Mesenchymal stem cell (in vitro differentiated cells and primary cell): ENCODE measurements around the gene SPATA25. TPM values are rescaled to one million over a fixed set of nuclear protein-coding genes. Genes with fewer than 3 reads are reported as not detected.

Experiments used
- DNase-seq: peaks from one replicate; pipeline ENCODE4 v3.0.0-alpha.2; 2013
- H2AFZ ChIP-seq: one replicate; pipeline ENCODE4 v1.6.1; 2013; ENCODE audit warnings: low read depth, mild to moderate bottlenecking, control low read depth, inconsistent platforms, low read length, moderate library complexity
- H2AK5ac ChIP-seq: 2 replicates; pipeline ENCODE4 v1.6.1; 2013; ENCODE audit warnings: low read length, moderate library complexity, mild to moderate bottlenecking, inconsistent platforms; ENCODE audit not compliant: severe bottlenecking
- H2BK120ac ChIP-seq: one replicate; pipeline ENCODE4 v1.6.1; 2013; ENCODE audit warnings: low read depth, mild to moderate bottlenecking, inconsistent platforms, low read length, moderate library complexity
- H2BK12ac ChIP-seq, 2 experiments: one replicate each; pipeline ENCODE4 v1.6.1; 2013; ENCODE audit warnings: inconsistent platforms in 2 of 2, low read length in 2 of 2, mild to moderate bottlenecking in 2 of 2, moderate library complexity in 2 of 2, control low read depth in 1 of 2
- H2BK15ac ChIP-seq: one replicate; pipeline ENCODE4 v1.6.1; 2013; ENCODE audit warnings: mild to moderate bottlenecking, low read depth, inconsistent platforms; ENCODE audit not compliant: poor library complexity, severe bottlenecking
- H2BK5ac ChIP-seq: 2 replicates; pipeline ENCODE4 v1.6.1; 2013; ENCODE audit warnings: low read depth, mild to moderate bottlenecking, low read length, control low read depth, inconsistent platforms; ENCODE audit not compliant: poor library complexity, severe bottlenecking
- H3K14ac ChIP-seq, 2 experiments: one replicate each; pipeline ENCODE4 v1.6.1; 2013; ENCODE audit warnings: inconsistent platforms in 2 of 2, low read length in 2 of 2, control low read depth in 1 of 2, mild to moderate bottlenecking in 1 of 2, moderate library complexity in 1 of 2
- H3K18ac ChIP-seq, 2 experiments: one replicate each; pipeline ENCODE4 v1.6.1; 2013; ENCODE audit warnings: inconsistent platforms in 2 of 2, low read length in 2 of 2, control low read depth in 1 of 2, low read depth in 1 of 2, mild to moderate bottlenecking in 1 of 2
- H3K23ac ChIP-seq, 2 experiments: one replicate each; pipeline ENCODE4 v1.6.1; 2013; ENCODE audit warnings: inconsistent platforms in 2 of 2, low read length in 2 of 2, mild to moderate bottlenecking in 2 of 2, moderate library complexity in 2 of 2, control low read depth in 1 of 2
- H3K27ac ChIP-seq: 2 replicates; pipeline ENCODE4 v1.5.1; 2013; ENCODE audit warnings: mild to moderate bottlenecking, moderate library complexity, low read length, control low read depth, inconsistent platforms; ENCODE audit not compliant: poor library complexity, severe bottlenecking
- H3K27me3 ChIP-seq, 2 experiments: 2 replicates each; pipeline versions ENCODE4 v1.6.1 to v1.7.0; 2013; ENCODE audit warnings: low read length in 2 of 2, mild to moderate bottlenecking in 2 of 2, moderate library complexity in 2 of 2, control low read depth in 1 of 2, inconsistent platforms in 1 of 2; ENCODE audit not compliant: control insufficient read depth in 1 of 2, insufficient read depth in 1 of 2
- H3K36me3 ChIP-seq, 2 experiments: 2 replicates each; pipeline versions ENCODE4 v1.6.1 to v1.7.0; 2013; ENCODE audit warnings: low read length in 2 of 2, control low read depth in 1 of 2, inconsistent platforms in 1 of 2, low read depth in 1 of 2, mild to moderate bottlenecking in 1 of 2; ENCODE audit not compliant: insufficient read depth in 2 of 2, control insufficient read depth in 1 of 2
- H3K4ac ChIP-seq, 2 experiments: one replicate each; pipeline ENCODE4 v1.6.1; 2013; ENCODE audit warnings: inconsistent platforms in 2 of 2, low read length in 2 of 2, mild to moderate bottlenecking in 2 of 2, moderate library complexity in 2 of 2, control low read depth in 1 of 2, low read depth in 1 of 2
- H3K4me1 ChIP-seq: 2 replicates; pipeline ENCODE4 v1.6.1; 2013; ENCODE audit warnings: low read depth, low read length, control low read depth; ENCODE audit not compliant: control insufficient read depth, insufficient read depth
- H3K4me2 ChIP-seq: 2 replicates; pipeline ENCODE4 v1.6.1; 2013; ENCODE audit warnings: low read length, mild to moderate bottlenecking, inconsistent platforms; ENCODE audit not compliant: poor library complexity, severe bottlenecking
- H3K4me3 ChIP-seq, 2 experiments: 2 replicates each; pipeline versions ENCODE4 v1.5.1 to v1.7.0; 2013; ENCODE audit warnings: low read length in 2 of 2, mild to moderate bottlenecking in 2 of 2, control low read depth in 1 of 2, low read depth in 1 of 2; ENCODE audit not compliant: insufficient read depth in 1 of 2
- H3K79me1 ChIP-seq: replicated peaks from 2 replicates; pipeline ENCODE4 v1.6.1; 2013; ENCODE audit warnings: mild to moderate bottlenecking, control low read depth, low read length, inconsistent platforms; ENCODE audit not compliant: poor library complexity, severe bottlenecking
- H3K9ac ChIP-seq: 2 replicates; pipeline ENCODE4 v1.7.0; 2013; ENCODE audit warnings: mild to moderate bottlenecking, low read length, moderate library complexity
- H3K9me3 ChIP-seq: 2 replicates; pipeline ENCODE4 v1.7.0; 2013; ENCODE audit warnings: mild to moderate bottlenecking, low read length; ENCODE audit not compliant: control insufficient read depth
- H4K8ac ChIP-seq: one replicate; pipeline ENCODE4 v1.6.1; 2013; ENCODE audit warnings: inconsistent platforms, mild to moderate bottlenecking, low read length, moderate library complexity
- H4K91ac ChIP-seq: one replicate; pipeline ENCODE4 v1.6.1; 2013; ENCODE audit warnings: mild to moderate bottlenecking, low read length, inconsistent platforms
- WGBS: methylation state at CpG from one replicate; pipeline ENCODE4 v1.1.7; 2013; ENCODE audit warnings: mixed read lengths; 5-methylcytosine and 5-hydroxymethylcytosine counted together
- polyA plus RNA-seq, 2 experiments: library from polyadenylated mRNA; stranded (reverse); fragments of 200-250 nt; gene quantifications; one replicate each; pipeline ENCODE4 v1.2.3, GENCODE V29; 2013

SPATA25 gene, protein sequence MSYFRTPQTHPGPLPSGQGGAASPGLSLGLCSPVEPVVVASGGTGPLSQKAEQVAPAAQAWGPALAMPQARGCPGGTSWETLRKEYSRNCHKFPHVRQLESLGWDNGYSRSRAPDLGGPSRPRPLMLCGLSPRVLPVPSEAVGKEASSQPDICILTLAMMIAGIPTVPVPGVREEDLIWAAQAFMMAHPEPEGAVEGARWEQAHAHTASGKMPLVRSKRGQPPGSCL
- 0.39 TPM for polyA plus RNA-seq (2013, experiment 1 of 2)
- 0.38 TPM for polyA plus RNA-seq (2013, experiment 2 of 2)

DNA sequence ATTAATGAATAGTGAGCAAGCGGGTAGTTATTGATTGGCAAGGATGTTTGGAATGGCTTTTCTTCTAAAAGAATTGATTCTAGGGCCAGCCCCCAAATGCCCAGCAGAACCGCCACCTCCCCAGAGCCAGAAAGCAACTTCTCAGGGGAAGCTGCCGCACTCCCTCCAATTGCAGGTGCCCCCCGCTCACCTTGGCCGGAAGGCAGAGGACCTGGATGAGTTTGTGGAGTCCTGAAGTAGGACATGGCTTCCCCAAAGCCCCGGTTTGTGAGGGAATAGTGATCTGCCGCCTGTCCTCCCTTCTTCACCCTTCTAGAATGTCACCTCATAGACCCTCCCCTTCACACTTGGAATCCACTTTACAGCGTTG lies at the start of gene SPATA25:
TSS of gene SPATA25 (minus strand) at position 277 of the 370 bp plus-strand sequence. CDS start at position 245, 32 bp downstream.
- Histone ChIP-seq H3K4me1 (peaks cover 38% of the 10 kb centered on the region), H3K9ac (no peak within 1 kb of the TSS), H2BK15ac (peak within 1 kb of the TSS; percentile 6), H2AFZ (no peak within 1 kb of the TSS), H3K27ac (no peak within 1 kb of the TSS), H3K9me3 (no peaks in the 10 kb centered on the region), H3K14ac (no peak within 1 kb of the TSS), H2BK5ac (no peak within 1 kb of the TSS), H4K8ac (no peak within 1 kb of the TSS), H2BK120ac (no peak within 1 kb of the TSS), H3K4me2 (no peak within 1 kb of the TSS), H3K27me3 (no peaks in the 10 kb centered on the region), H3K36me3 (peaks cover 35 to 51% of the 10 kb centered on the region in 2 experiments), H3K23ac (no peak within 1 kb of the TSS), H2BK12ac (peak within 1 kb of the TSS in 1 of 2 experiments; percentile 6), H4K91ac (no peak within 1 kb of the TSS), H3K4me3 (no peak within 1 kb of the TSS), H2AK5ac (peak within 1 kb of the TSS; percentile 50), H3K79me1 (peaks cover 41% of the 10 kb centered on the region), H3K18ac (no peak within 1 kb of the TSS), H3K4ac (no peak within 1 kb of the TSS)
- DNase-seq, result no peak
- WGBS, result 81% methylated on average over 2 of the region's 8 CpGs

DNA sequence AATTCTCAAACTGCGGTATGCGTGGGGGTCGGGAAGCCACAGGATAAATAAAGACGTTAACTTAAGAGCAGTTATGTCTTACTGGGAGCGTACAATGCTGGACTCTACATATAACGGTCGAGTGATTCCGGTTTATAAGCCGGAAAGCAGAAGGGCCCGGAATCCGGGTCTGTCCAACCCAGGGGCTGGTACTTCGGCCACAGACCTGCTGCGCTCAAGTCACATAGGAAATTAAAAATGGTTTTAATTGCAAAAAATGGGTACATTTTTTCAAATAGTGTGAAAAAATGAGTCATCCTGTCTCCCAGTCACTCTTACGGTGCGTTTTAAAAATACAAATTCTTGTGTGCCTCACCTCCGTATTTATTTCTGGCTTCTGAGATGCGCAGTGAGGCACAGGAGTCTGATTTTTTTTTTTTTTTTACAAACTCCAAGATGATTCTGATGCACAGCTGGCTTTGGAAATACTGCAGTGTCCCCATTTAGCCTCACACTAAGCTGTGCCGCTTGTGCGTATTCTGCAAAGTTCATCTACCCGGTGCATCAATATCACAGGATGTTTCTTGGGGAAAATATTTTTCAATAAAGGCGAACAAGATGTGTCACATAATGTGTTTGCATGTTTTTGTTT lies 48.1 kb upstream of the SPATA25 start:
- peak overlapping the region; percentile 44 to 81 for H3K4me3 ChIP-seq
- H3K4ac ChIP-seq, result no peak overlapping the region
- H2BK12ac ChIP-seq, result no peak overlapping the region
- WGBS, result 22% methylated on average over 21 of the region's 21 CpGs
- no peak overlapping the region for H2AFZ ChIP-seq
- H3K14ac ChIP-seq, result no peak overlapping the region
- H3K23ac ChIP-seq, result no peak overlapping the region
- peak overlapping the region; percentile 92 for H3K27ac ChIP-seq
- H3K36me3 ChIP-seq, result peaks cover 31 to 38% of the 10 kb centered on the region in 2 experiments
- peak overlapping the region; percentile 59 for H3K4me2 ChIP-seq
- no peak overlapping the region for H3K18ac ChIP-seq
- H3K9me3 ChIP-seq, result no peaks in the 10 kb centered on the region
- H4K8ac ChIP-seq, result no peak overlapping the region
- peak overlapping the region; percentile 98 for H3K9ac ChIP-seq
- H3K4me1 ChIP-seq, result peaks cover 11% of the 10 kb centered on the region
- no peaks in the 10 kb centered on the region for H3K27me3 ChIP-seq
- peaks cover 33% of the 10 kb centered on the region for H3K79me1 ChIP-seq
- H2BK15ac ChIP-seq, result no peak overlapping the region
- no peak overlapping the region for H4K91ac ChIP-seq
- no peak overlapping the region for H2BK120ac ChIP-seq
- no peak overlapping the region for H2AK5ac ChIP-seq
- H2BK5ac ChIP-seq, result peak overlapping the region; percentile 35
- peak; percentile 77 for DNase-seq

DNA sequence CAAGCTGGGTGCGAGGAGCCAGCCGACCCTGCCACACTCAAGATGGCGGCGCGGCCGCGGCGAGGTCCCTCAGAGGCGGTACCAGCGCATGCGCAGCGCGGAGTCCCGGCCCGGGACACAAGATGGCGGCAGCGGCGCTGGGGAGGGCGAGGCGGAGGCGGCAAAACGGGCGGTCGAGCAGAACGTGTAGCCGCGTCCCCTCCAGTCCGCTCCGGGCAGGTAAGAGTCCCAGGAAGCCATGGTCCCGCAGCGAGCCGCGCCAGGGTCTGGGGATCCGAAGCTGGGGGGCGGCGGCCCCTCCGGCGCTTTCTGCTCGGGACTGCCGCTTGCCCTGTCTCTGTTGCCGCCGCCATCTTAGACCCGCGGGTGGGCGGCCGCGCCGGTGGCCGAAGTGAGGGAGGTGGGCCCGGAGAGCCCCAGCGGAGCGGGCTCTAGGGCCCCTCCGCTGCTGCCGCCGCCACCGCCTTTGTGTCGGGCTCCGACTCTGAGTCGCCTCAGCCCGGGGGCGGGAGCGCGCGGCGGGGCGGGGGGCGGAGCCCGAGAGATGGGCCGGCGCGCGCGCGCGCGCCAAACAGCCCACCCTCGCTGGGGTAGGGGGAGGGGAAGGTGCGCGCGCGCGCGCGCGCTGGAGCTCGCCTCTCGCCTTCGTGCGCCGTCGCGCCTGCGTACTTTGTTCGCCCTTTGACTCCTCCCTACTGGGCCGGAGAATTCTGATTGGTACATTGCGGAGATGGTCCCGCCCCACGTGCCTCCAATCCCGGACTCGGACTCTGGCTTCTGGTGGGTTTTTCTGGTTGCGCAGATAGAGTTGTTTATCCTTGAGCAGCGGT lies 47.4 kb upstream of the SPATA25 start, which contains the start of gene PCIF1:
TSS of gene PCIF1 (plus strand) at position 98 of the 830 bp plus-strand sequence. CDS start 4,317 bp downstream, outside the sequence.
- Histone ChIP-seq H3K14ac (peak within 1 kb of the TSS; percentile 91 to 92), H2AFZ (no peak within 1 kb of the TSS), H3K4me2 (peak within 1 kb of the TSS; percentile 81), H3K4ac (peak within 1 kb of the TSS; percentile 98 to 100), H3K79me1 (peaks cover 32% of the 10 kb centered on the region), H3K9me3 (no peaks in the 10 kb centered on the region), H2AK5ac (peak within 1 kb of the TSS; percentile 72), H2BK15ac (peak within 1 kb of the TSS; percentile 97), H3K4me1 (peaks cover 11% of the 10 kb centered on the region), H3K18ac (peak within 1 kb of the TSS; percentile 75 to 100), H3K36me3 (peaks cover 28 to 31% of the 10 kb centered on the region in 2 experiments), H2BK120ac (peak within 1 kb of the TSS; percentile 99), H3K27ac (peak within 1 kb of the TSS; percentile 95), H2BK12ac (peak within 1 kb of the TSS; percentile 31 to 45), H3K23ac (peak within 1 kb of the TSS in 1 of 2 experiments; percentile 51), H4K8ac (peak within 1 kb of the TSS; percentile 100), H4K91ac (peak within 1 kb of the TSS; percentile 99), H3K9ac (peak within 1 kb of the TSS; percentile 99), H3K27me3 (no peaks in the 10 kb centered on the region), H3K4me3 (peak within 1 kb of the TSS; percentile 91 to 98), H2BK5ac (peak within 1 kb of the TSS; percentile 98)
- WGBS, result under 1% methylated on average over 88 of the region's 102 CpGs
- peak; percentile 99 for DNase-seq
